Endothelial cell of umbilical vein (primary cell): ENCODE measurements around the gene PLXNA1. TPM values are rescaled to one million over a fixed set of nuclear protein-coding genes. Genes with fewer than 3 reads are reported as not detected.

ENCODE experiments used
- BruUV-seq: library from RNA; stranded (reverse); fragments of 400-500 nt; replicated peaks from 2 replicates; lab custom pipeline; 2021; lab: Mats Ljungman, UMichigan
- CTCF ChIA-PET: fragments of 300-600, 350-600 bp; sonication (Branson Sonifier 250); formaldehyde crosslinking; loops from one replicate; lab custom pipeline; 2021; ENCODE audit warnings: antibody characterized with exemption, inconsistent platforms; lab: Charles Lee
- POLR2A ChIA-PET: fragments of 300-600, 350-600 bp; sonication (Branson Sonifier 250); formaldehyde crosslinking; loops from one replicate; lab custom pipeline; 2021; ENCODE audit warnings: antibody characterized with exemption, inconsistent platforms; lab: Charles Lee
- DNase-seq: peaks from one replicate; pipeline ENCODE4 v3.0.0-alpha.2; 2011; ENCODE audit warnings: low read depth, low spot score
- FAIRE-seq: peaks from 2 replicates; lab custom pipeline; 2011; peaks lifted over from hg19 to GRCh38; lab: Jason Lieb, UNC
- H2AFZ ChIP-seq: 2 replicates; pipeline ENCODE4 v1.6.0; 2012; ENCODE audit warnings: low read depth, low read length, control low read depth, inconsistent platforms
- H3K27ac ChIP-seq: 2 replicates; pipeline ENCODE4 v1.5.1; 2011; ENCODE audit warnings: low read depth, mild to moderate bottlenecking, control low read depth, low read length, moderate library complexity; ENCODE audit not compliant: insufficient read depth
- H3K27me3 ChIP-seq, 2 experiments: 2 replicates each; pipeline versions ENCODE4 v1.6.0 to v1.6.1; 2011; ENCODE audit warnings: low read length in 2 of 2, mixed read lengths in 1 of 2; ENCODE audit not compliant: control insufficient read depth in 2 of 2, insufficient read depth in 2 of 2
- H3K36me3 ChIP-seq, 2 experiments: 2 replicates in 1 of 2; 3 replicates in 1 of 2; pipeline ENCODE4 v1.5.1; 2011; ENCODE audit warnings: low read length in 2 of 2, mild to moderate bottlenecking in 1 of 2, moderate library complexity in 1 of 2; ENCODE audit not compliant: control insufficient read depth in 2 of 2, insufficient read depth in 2 of 2; ENCODE audit errors: extremely low read depth in 1 of 2
- H3K4me1 ChIP-seq: 3 replicates; pipeline ENCODE4 v1.5.1; 2011; ENCODE audit warnings: mild to moderate bottlenecking, low read length; ENCODE audit not compliant: control insufficient read depth, insufficient read depth; ENCODE audit errors: extremely low read depth
- H3K4me2 ChIP-seq: 2 replicates; pipeline ENCODE4 v1.6.1; 2011; ENCODE audit warnings: low read length, control low read depth, mixed read lengths; ENCODE audit not compliant: insufficient read depth
- H3K4me3 ChIP-seq, 3 experiments: fragments of 200-600 bp in 1 of 3; sonication (generic), shearing (Covaris generic) in 1 of 3; replicated peaks in 1 of 3; 2 replicates each; pipeline ENCODE4 v1.5.1; 2011 to 2016; ENCODE audit warnings: control low read depth in 3 of 3, low read length in 3 of 3, mild to moderate bottlenecking in 2 of 3, inconsistent platforms in 1 of 3, low read depth in 1 of 3, moderate library complexity in 1 of 3; ENCODE audit not compliant: insufficient read depth in 1 of 3
- H3K79me2 ChIP-seq: 2 replicates; pipeline ENCODE4 v1.6.0; 2012; ENCODE audit warnings: low read length, inconsistent platforms; ENCODE audit not compliant: control insufficient read depth, insufficient read depth
- H3K9ac ChIP-seq: replicated peaks from 2 replicates; pipeline ENCODE3; 2011; ENCODE audit warnings: low read length, control low read depth; ENCODE audit not compliant: insufficient read depth; ENCODE audit errors: extremely low read depth
- H3K9me1 ChIP-seq: replicated peaks from 3 replicates; pipeline ENCODE4 v1.6.0; 2011; ENCODE audit warnings: mild to moderate bottlenecking, low read length; ENCODE audit not compliant: control insufficient read depth, insufficient read depth; ENCODE audit errors: extremely low read depth
- H3K9me3 ChIP-seq: replicated peaks from 2 replicates; pipeline ENCODE4 v1.5.1; 2012; ENCODE audit warnings: low read length, inconsistent platforms; ENCODE audit not compliant: control insufficient read depth, insufficient read depth
- H4K20me1 ChIP-seq: replicated peaks from 2 replicates; pipeline ENCODE3; 2011; ENCODE audit warnings: mild to moderate bottlenecking, low read length; ENCODE audit not compliant: control insufficient read depth, insufficient read depth; ENCODE audit errors: extremely low read depth
- CTCF ChIP-seq, 2 donors: IDR thresholded peaks; 1 replicate in 1 of 2; 2 replicates in 1 of 2; pipeline ENCODE4 v1.5.1; 2011; ENCODE audit warnings: low read length in 2 of 2, mild to moderate bottlenecking in 2 of 2, moderate library complexity in 2 of 2, control low read depth in 1 of 2, inconsistent platforms in 1 of 2, low read depth in 1 of 2; ENCODE audit not compliant: insufficient read depth in 1 of 2; ENCODE audit errors: extremely low read depth in 1 of 2
- EZH2 ChIP-seq: IDR thresholded peaks from 2 replicates; pipeline ENCODE4 v1.6.1; 2012; ENCODE audit warnings: borderline replicate concordance, low read depth, mild to moderate bottlenecking, moderate library complexity, low read length, inconsistent platforms; ENCODE audit not compliant: severe bottlenecking
- FOS ChIP-seq: IDR thresholded peaks from 2 replicates; pipeline ENCODE4 v1.6.1; 2011; ENCODE audit warnings: mild to moderate bottlenecking, low read length, moderate library complexity, borderline replicate concordance; ENCODE audit not compliant: insufficient read depth
- GATA2 ChIP-seq: IDR thresholded peaks from 2 replicates; pipeline ENCODE4 v1.7.0; 2011; ENCODE audit warnings: low read depth, mild to moderate bottlenecking, moderate library complexity, mixed read lengths, low read length; ENCODE audit not compliant: insufficient read length, insufficient read depth
- JUN ChIP-seq: IDR thresholded peaks from 2 replicates; pipeline ENCODE4 v1.6.1; 2011; ENCODE audit warnings: borderline replicate concordance, low read depth; ENCODE audit not compliant: insufficient read length, insufficient read depth
- MAX ChIP-seq: IDR thresholded peaks from 2 replicates; pipeline ENCODE4 v1.6.1; 2011; ENCODE audit not compliant: insufficient read depth, insufficient read length
- MYC ChIP-seq: IDR thresholded peaks from one replicate; pipeline ENCODE4 v1.6.1; 2011; ENCODE audit warnings: mild to moderate bottlenecking, low read depth, low read length
- POLR2A ChIP-seq: IDR thresholded peaks from 2 replicates; pipeline ENCODE4 v1.6.1; 2012; ENCODE audit warnings: low read depth, mild to moderate bottlenecking, control low read depth, low read length
- POLR2AphosphoS5 ChIP-seq: IDR thresholded peaks from 2 replicates; pipeline ENCODE4 v1.6.1; 2012; ENCODE audit warnings: low read depth, mild to moderate bottlenecking, control low read depth, low read length, moderate library complexity; ENCODE audit not compliant: insufficient read depth
- dilution Hi-C: fragments of 300-500 bp; cut with MboI; formaldehyde crosslinking; loops from one replicate; pipeline ENCODE4 v1.15.0; 2019; ENCODE audit warnings: low sequenced_read_pairs; ENCODE audit not compliant: extremely low pct_ligation_motif_present
- intact Hi-C: fragments of 100-400 bp; cut with micrococcal nuclease; formaldehyde crosslinking; loops from one replicate; pipeline ENCODE4 v1.10.0; 2022
- polyA plus RNA-seq, 4 experiments: library from polyadenylated mRNA; depleted of rRNA in 3 of 4; stranded (reverse) in 3 of 4; unstranded in 1 of 4; fragments of >200 nt; gene quantifications; 2 replicates each; pipeline versions ENCODE4 v1.2.1 to v1.2.3, GENCODE V29; 2011 to 2012; ENCODE audit warnings: missing spikeins in 1 of 4
- total RNA-seq: library from RNA; stranded (reverse); gene quantifications from 2 replicates; pipeline ENCODE4 v1.2.3, GENCODE V29; 2021

Gene PLXNA1
- total and polyA plus RNA-seq, 2 donors (not counting 3 experiments of a cell fraction or from before 2014, with no cell fraction given), result 14.1 to 18.4 TPM

- no peak for FAIRE-seq
- no TSS peak for BruUV-seq
- no peak overlapping the region for H3K4me3 ChIP-seq
- DNase-seq, result no peak
- dilution Hi-C loops (no loop called here), intact Hi-C loops (no loop called here)
- no peaks in the 10 kb centered on the region for H3K9me3 ChIP-seq
- H3K9ac ChIP-seq, result no peak overlapping the region
- H4K20me1 ChIP-seq, result no peaks in the 10 kb centered on the region
- POLR2A ChIA-PET, result no interaction called here
- no peaks in the 10 kb centered on the region for H3K4me1 ChIP-seq
- no peak overlapping the region for H3K4me2 ChIP-seq
- no peaks in the 10 kb centered on the region for H3K9me1 ChIP-seq
- TF ChIP-seq FOS, result no peak
- TF ChIP-seq POLR2A, result no peak
- TF ChIP-seq GATA2, result no peak
- no peak for TF ChIP-seq CTCF (IDR thresholded peaks at IDR 0.05; ENCODE audit: extremely low read depth in 1 of 2, insufficient read depth in 1 of 2, low read depth in 1 of 2, low read length in 2 of 2)
- no peak for TF ChIP-seq EZH2
- no peak for TF ChIP-seq MYC
- no peak for TF ChIP-seq POLR2AphosphoS5
- TF ChIP-seq MAX, result no peak
- TF ChIP-seq JUN, result no peak
- no peaks in the 10 kb centered on the region for H3K79me2 ChIP-seq
- H3K36me3 ChIP-seq, result peaks cover 0 to 2% of the 10 kb centered on the region in 2 experiments
- no peak overlapping the region for H2AFZ ChIP-seq
- H3K27ac ChIP-seq, result no peak overlapping the region
- CTCF ChIA-PET, result no interaction called here
- H3K27me3 ChIP-seq, result no peaks in the 10 kb centered on the region
Observed at GRCh38 chr3:126990890-126991289, 8.0 kb downstream of the PLXNA1 start.
